Stomach (tissue), 9 donors: ENCODE data around the gene RTN3. TPM values are rescaled to one million over a fixed set of nuclear protein-coding genes. Genes with fewer than 3 reads are reported as not detected.

Source experiments
- DNase-seq, 2 donors: peaks; one replicate each; pipeline versions ENCODE4 v3.0.0 to v3.0.0-alpha.2; 2013 to 2019
- H3K27ac ChIP-seq, 5 donors: fragments of 200-600 bp in 4 of 5; sonication (generic) in 4 of 5; one replicate each; pipeline ENCODE4 v1.5.1; 2013 to 2019; ENCODE audit warnings: mild to moderate bottlenecking in 1 of 5, moderate library complexity in 1 of 5
- H3K27me3 ChIP-seq, 3 donors: fragments of 200-600 bp; sonication (generic); one replicate each; pipeline ENCODE4 v1.5.1; 2017 to 2019; ENCODE audit warnings: mixed run types in 1 of 3
- H3K36me3 ChIP-seq, 4 donors: fragments of 200-600 bp; sonication (generic); 1 replicate in 3 of 4; 2 replicates in 1 of 4; pipeline ENCODE4 v1.5.1; 2016 to 2019
- H3K4me1 ChIP-seq, 4 donors: fragments of 200-600 bp; sonication (generic); one replicate each; pipeline ENCODE4 v1.5.1; 2016 to 2019
- H3K4me3 ChIP-seq, 4 donors: fragments of 200-600 bp; sonication (generic) in 3 of 4; one replicate each; pipeline ENCODE4 v1.5.1; 2016 to 2019; ENCODE audit warnings: mild to moderate bottlenecking in 1 of 4
- H3K9me3 ChIP-seq, 4 donors: fragments of 200-600 bp; sonication (generic); one replicate each; pipeline ENCODE4 v1.5.1; 2016 to 2019
- CTCF ChIP-seq, 7 experiments: fragments of 450-650 bp in 4 of 7; fragments of 200-600 bp in 3 of 7; sonication (generic) in 3 of 7; IDR thresholded peaks; one replicate each; pipeline ENCODE4 v1.5.1; 2016 to 2019; ENCODE audit warnings: antibody characterized with exemption in 7 of 7, control low read depth in 2 of 7, mild to moderate bottlenecking in 1 of 7
- EP300 ChIP-seq: sonication (generic); formaldehyde crosslinking; IDR thresholded peaks from one replicate; pipeline ENCODE4 v1.6.1; 2017; ENCODE audit warnings: antibody characterized with exemption
- POLR2A ChIP-seq, 4 donors: fragments of 450-650 bp; IDR thresholded peaks; one replicate each; pipeline ENCODE4 v1.6.1; 2016; ENCODE audit warnings: antibody characterized with exemption in 4 of 4, control low read depth in 2 of 4, mild to moderate bottlenecking in 1 of 4, moderate library complexity in 1 of 4
- POLR2AphosphoS5 ChIP-seq, 3 donors: sonication (generic); formaldehyde crosslinking; IDR thresholded peaks; one replicate each; pipeline ENCODE4 v1.6.1; 2016; ENCODE audit warnings: antibody characterized with exemption in 3 of 3
- WGBS, 5 donors: extraction: QIAGEN DNeasy Blood & Tissue Kit in 3 of 5; methylation state at CpG; one replicate each; pipeline versions ENCODE4 v1.1.5 to v1.1.7; 2013 to 2018; 5-methylcytosine and 5-hydroxymethylcytosine counted together
- intact Hi-C: fragments of 100-400 bp; cut with DNase I; formaldehyde crosslinking; loops from one replicate; pipeline ENCODE4 v1.15.1; 2023; ENCODE audit warnings: low total_unique reads
- polyA plus RNA-seq, 3 donors: library from polyadenylated mRNA; stranded (reverse); fragments of 200-250 nt; gene quantifications; one replicate each; pipeline ENCODE4 v1.2.3, GENCODE V29; 2013
- total RNA-seq, 5 donors: library from RNA; depleted of rRNA; stranded (reverse); fragments of >200 nt; gene quantifications; one replicate each; pipeline versions ENCODE4 v1.1.0 to v1.2.3, GENCODE V29; 2014 to 2016
- donor health status: healthy with polysubstance abuse.
- donor health status: Bipolar disorder and iron deficiency.
- donor health status: healthy.

RTN3 gene
- total and polyA plus RNA-seq, 8 donors: 22.2 to 83.8 (median 30.3) TPM

GRCh38 chr11:63763496-63764339, 82.4 kb downstream of the RTN3 start:
- peak in 1 of 2 donors; percentile 74 for DNase-seq
- Histone ChIP-seq H3K36me3 (peaks cover 0 to 16% (median 8%) of the 10 kb centered on the region in 4 donors), H3K4me1 (peaks cover 44 to 67% (median 61%) of the 10 kb centered on the region in 4 donors), H3K9me3 (no peaks in the 10 kb centered on the region), H3K27me3 (peaks cover 0 to 1% (median 0%) of the 10 kb centered on the region in 3 donors), H3K4me3 (peak overlapping the region; percentile 50 to 60 (median 56)), H3K27ac (peak overlapping the region in 4 of 5 donors; percentile 59 to 86 (median 68))
- TF ChIP-seq CTCF (IDR thresholded peaks at IDR 0.05) (peak in 1 of 7 experiments; percentile 4), EP300 (no peak)
- intact Hi-C loops: no loop called here
- 50 to 77% (median 64%) methylated on average over 41 to 82 of the region's 82 CpGs for WGBS, 5 donors

- TF ChIP-seq POLR2A (IDR thresholded peaks at IDR 0.05): no peak
- no peak for TF ChIP-seq POLR2AphosphoS5 (IDR thresholded peaks at IDR 0.05)
- no peak for TF ChIP-seq CTCF (IDR thresholded peaks at IDR 0.05)
- no peak for TF ChIP-seq EP300
- Histone ChIP-seq H3K9me3 (no peaks in the 10 kb centered on the region), H3K27me3 (peaks cover 0 to 7% (median 4%) of the 10 kb centered on the region in 3 donors), H3K36me3 (peaks cover 0 to 10% (median 5%) of the 10 kb centered on the region in 4 donors), H3K4me3 (peak overlapping the region; percentile 50 to 60 (median 56)), H3K4me1 (peaks cover 45 to 73% (median 63%) of the 10 kb centered on the region in 4 donors), H3K27ac (peak overlapping the region in 4 of 5 donors; percentile 59 to 86 (median 68))
- WGBS, 5 donors: 74 to 100% (median 85%) methylated on average over 2 to 23 of the region's 23 CpGs; no CpG with 5 or more reads in 1 of the 5 donors
- intact Hi-C loops: no loop called here
- no peak for DNase-seq
These were observed 83.0 kb downstream of the RTN3 start for GRCh38 chr11:63764340-63764678.

DNA sequence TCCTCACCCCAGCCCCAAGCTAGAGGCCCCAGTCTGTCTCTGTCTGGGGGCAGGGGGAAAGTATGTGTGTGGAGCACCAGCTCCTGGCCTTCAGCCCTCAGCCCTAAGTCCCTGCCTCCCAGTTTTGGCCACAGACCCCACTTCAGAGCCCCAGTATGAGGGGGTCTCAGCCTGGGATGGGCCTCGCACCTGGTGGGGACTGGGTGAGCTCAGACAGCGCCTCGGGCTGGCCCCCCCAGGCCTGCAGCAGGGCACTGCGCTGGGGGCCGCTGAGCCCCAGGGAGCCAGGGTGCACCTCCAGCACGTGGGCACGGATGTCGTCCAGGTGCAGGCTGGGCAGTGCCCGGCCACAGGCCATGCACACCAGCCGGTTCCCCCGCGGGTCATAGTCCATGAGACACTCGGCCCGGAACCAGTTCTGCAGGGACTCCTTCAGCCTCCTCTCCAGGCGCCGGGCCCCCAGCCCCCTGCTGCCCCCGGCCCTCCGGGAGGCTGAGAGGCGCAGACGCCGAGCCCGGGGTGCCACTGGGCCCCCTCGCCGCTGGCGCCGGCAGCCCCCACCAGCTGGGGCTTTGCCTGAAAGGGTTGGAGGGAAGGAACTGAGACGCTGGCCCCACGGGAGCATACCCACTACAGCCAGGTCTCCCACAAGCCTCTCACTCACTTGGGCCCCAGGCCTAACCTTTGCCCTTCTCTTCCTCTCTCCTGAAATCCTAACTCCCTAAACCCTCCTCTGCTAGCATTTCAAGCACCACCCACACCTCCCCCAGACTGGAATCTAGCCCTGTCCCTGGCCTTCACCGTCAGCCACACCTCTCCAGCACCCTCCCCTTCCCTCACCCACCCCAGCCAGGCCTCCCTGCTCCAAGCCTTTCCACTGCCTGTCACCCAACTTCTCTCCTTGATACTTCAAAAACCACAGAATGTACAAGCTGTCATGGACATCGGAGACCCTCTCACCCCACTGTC, 83.7 kb downstream of the RTN3 start:
- H3K4me1 ChIP-seq: peaks cover 51 to 80% (median 70%) of the 10 kb centered on the region in 4 donors
- peak overlapping the region in 4 of 5 donors; percentile 59 to 86 (median 68) for H3K27ac ChIP-seq
- peaks cover 0 to 4% (median 3%) of the 10 kb centered on the region in 4 donors for H3K36me3 ChIP-seq
- TF ChIP-seq POLR2AphosphoS5 (IDR thresholded peaks at IDR 0.05) (no peak), POLR2A (IDR thresholded peaks at IDR 0.05) (no peak), EP300 (no peak), CTCF (IDR thresholded peaks at IDR 0.05) (no peak)
- H3K27me3 ChIP-seq: peaks cover 0 to 14% (median 6%) of the 10 kb centered on the region in 3 donors
- WGBS, 5 donors: 45 to 69% (median 54%) methylated on average over 9 to 30 of the region's 30 CpGs
- peak overlapping the region in 1 of 4 donors; percentile 58 for H3K4me3 ChIP-seq
- intact Hi-C loops: no loop called here
- no peaks in the 10 kb centered on the region for H3K9me3 ChIP-seq
- DNase-seq: peak in 1 of 2 donors; percentile 69

- DNase-seq: peak in 1 of 2 donors; percentile 34
- Histone ChIP-seq H3K27ac (peak overlapping the region in 2 of 5 donors; percentile 86 to 87), H3K9me3 (no peaks in the 10 kb centered on the region), H3K4me3 (no peak overlapping the region), H3K36me3 (no peaks in the 10 kb centered on the region), H3K4me1 (peaks cover 51 to 83% (median 73%) of the 10 kb centered on the region in 4 donors), H3K27me3 (peaks cover 0 to 17% (median 6%) of the 10 kb centered on the region in 3 donors)
- WGBS, 5 donors: 72 to 86% (median 82%) methylated on average over 12 to 18 of the region's 18 CpGs
- TF ChIP-seq POLR2A (IDR thresholded peaks at IDR 0.05) (no peak), POLR2AphosphoS5 (IDR thresholded peaks at IDR 0.05) (no peak), CTCF (IDR thresholded peaks at IDR 0.05) (no peak), EP300 (no peak)
- intact Hi-C loops: no loop called here
These were observed 84.5 kb downstream of the RTN3 start for GRCh38 chr11:63765688-63766241.
